ENCODE measurements around the gene UVRAG. TPM values are rescaled to one million over a fixed set of nuclear protein-coding genes. Genes with fewer than 3 reads are reported as not detected.

Gene UVRAG
- total RNA-seq, 1 experiment from 2014 or later: 29.5 TPM

DNA sequence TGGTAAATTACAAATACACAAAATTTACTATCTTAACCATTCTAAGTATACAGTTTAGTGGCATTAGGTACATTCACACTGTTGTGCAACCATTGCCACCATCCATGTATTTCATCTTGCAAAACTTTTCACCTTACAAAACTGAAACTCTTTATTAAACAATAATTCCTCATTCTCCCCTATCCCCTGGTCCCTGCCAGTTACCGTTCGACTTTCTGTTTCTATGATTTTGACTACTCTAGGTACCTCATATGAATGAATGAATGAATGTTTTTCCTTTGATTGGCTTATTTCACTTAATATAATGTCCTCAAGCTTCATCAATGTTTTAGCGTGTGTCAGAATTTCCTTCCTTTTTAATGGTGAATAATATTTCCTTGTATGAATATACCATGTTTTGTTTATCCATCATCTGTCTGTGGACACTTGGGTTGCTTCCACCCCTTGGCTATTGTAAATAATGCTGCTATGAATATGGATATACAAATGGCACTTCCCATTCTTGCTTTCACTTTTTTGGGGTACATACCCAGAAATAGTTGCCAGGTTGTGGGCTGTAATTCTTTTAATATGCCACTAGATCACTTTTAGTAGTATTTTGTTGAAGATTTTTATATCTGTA lies 93.0 kb downstream of the UVRAG start:
- Histone ChIP-seq H3K9me3 (ENCODE audit: control insufficient read depth, insufficient read depth, low read depth, low read length) (no peaks in the 10 kb centered on the region), H3K27me3 (ENCODE audit: control insufficient read depth, insufficient read depth, low read length) (no peaks in the 10 kb centered on the region), H3K36me3 (ENCODE audit: control insufficient read depth, insufficient read depth, low read length) (peaks cover 5% of the 10 kb centered on the region; the same call in 1 of the 2 replicates), H3K4me3 (ENCODE audit: low read depth in 2 of 2, low read length in 2 of 2) (no peak overlapping the region), H3K4me1 (ENCODE audit: control insufficient read depth, insufficient read depth, low read length) (no peaks in the 10 kb centered on the region), H3K27ac (ENCODE audit: low read length) (no peak overlapping the region)
- ChIA-PET CTCF (no interaction called here), POLR2A (no interaction called here)
- TF ChIP-seq POLR2AphosphoS5 (IDR thresholded peaks at IDR 0.05; ENCODE audit: low read depth, low read length): no peak
- no peak for TF ChIP-seq SIN3A (IDR thresholded peaks at IDR 0.05; ENCODE audit: borderline replicate concordance, insufficient read depth, low read depth, low read length)
- TF ChIP-seq, protein P1, sequence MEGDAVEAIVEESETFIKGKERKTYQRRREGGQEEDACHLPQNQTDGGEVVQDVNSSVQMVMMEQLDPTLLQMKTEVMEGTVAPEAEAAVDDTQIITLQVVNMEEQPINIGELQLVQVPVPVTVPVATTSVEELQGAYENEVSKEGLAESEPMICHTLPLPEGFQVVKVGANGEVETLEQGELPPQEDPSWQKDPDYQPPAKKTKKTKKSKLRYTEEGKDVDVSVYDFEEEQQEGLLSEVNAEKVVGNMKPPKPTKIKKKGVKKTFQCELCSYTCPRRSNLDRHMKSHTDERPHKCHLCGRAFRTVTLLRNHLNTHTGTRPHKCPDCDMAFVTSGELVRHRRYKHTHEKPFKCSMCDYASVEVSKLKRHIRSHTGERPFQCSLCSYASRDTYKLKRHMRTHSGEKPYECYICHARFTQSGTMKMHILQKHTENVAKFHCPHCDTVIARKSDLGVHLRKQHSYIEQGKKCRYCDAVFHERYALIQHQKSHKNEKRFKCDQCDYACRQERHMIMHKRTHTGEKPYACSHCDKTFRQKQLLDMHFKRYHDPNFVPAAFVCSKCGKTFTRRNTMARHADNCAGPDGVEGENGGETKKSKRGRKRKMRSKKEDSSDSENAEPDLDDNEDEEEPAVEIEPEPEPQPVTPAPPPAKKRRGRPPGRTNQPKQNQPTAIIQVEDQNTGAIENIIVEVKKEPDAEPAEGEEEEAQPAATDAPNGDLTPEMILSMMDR (IDR thresholded peaks at IDR 0.05): no peak
- TF ChIP-seq, protein P2, sequence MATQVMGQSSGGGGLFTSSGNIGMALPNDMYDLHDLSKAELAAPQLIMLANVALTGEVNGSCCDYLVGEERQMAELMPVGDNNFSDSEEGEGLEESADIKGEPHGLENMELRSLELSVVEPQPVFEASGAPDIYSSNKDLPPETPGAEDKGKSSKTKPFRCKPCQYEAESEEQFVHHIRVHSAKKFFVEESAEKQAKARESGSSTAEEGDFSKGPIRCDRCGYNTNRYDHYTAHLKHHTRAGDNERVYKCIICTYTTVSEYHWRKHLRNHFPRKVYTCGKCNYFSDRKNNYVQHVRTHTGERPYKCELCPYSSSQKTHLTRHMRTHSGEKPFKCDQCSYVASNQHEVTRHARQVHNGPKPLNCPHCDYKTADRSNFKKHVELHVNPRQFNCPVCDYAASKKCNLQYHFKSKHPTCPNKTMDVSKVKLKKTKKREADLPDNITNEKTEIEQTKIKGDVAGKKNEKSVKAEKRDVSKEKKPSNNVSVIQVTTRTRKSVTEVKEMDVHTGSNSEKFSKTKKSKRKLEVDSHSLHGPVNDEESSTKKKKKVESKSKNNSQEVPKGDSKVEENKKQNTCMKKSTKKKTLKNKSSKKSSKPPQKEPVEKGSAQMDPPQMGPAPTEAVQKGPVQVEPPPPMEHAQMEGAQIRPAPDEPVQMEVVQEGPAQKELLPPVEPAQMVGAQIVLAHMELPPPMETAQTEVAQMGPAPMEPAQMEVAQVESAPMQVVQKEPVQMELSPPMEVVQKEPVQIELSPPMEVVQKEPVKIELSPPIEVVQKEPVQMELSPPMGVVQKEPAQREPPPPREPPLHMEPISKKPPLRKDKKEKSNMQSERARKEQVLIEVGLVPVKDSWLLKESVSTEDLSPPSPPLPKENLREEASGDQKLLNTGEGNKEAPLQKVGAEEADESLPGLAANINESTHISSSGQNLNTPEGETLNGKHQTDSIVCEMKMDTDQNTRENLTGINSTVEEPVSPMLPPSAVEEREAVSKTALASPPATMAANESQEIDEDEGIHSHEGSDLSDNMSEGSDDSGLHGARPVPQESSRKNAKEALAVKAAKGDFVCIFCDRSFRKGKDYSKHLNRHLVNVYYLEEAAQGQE (IDR thresholded peaks at IDR 0.05; ENCODE audit: insufficient read depth in 1 of 2, low read depth in 2 of 2, low read length in 1 of 2): no peak
- TF ChIP-seq TCF7L2 (IDR thresholded peaks at IDR 0.05; ENCODE audit: low read depth, low read length): no peak
- no TSS peak for BruUV-seq (replicated peaks)
- no peak for ATAC-seq
- intact Hi-C loops (cut with micrococcal nuclease; ENCODE audit: unreplicated experiment) (loop anchor here (10.0 kb wide), 1 partner anchor 407 kb away; no protein-coding TSS in a partner anchor), in situ Hi-C loops (cut with HindIII; ENCODE audit: low pct_unique_long_range_greater_than_20kb, low sequenced_read_pairs) (no loop called here)
- no peak for DNase-seq (ENCODE audit: low read depth, low spot score)

DNA sequence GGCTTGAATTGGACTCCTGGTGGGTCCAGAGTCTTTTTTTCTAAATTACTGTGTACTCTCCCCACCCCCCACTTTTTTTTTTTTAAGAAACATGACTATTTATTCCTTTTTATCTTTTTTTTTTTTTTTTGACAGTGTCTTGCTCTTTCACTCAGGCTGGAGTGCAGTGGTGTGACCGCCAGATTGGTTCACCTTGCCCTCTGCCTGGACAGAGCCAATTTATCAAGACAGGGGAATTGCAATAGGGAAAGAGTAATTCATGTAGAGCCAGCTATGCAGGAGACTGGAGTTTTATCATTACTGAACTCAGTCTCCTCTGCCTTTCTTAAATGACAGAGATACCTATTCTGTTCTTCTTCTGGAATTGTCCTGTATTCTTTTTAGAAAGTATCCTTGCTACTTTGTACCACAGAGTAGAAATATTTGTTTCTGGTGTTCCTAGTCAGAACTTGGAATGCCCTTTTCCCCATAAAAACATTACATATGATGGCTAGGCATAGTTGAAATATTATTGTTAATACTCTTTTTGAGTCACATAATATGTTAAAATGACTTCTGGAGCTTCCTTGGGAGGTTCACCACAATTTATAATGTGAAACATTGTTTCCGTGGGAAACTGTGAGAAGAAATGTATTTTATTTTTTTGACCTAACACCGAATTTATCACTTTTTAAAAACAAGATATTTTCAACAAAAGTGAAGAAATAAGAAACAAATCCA lies 95.6 kb downstream of the UVRAG start:
- intact Hi-C loops (cut with micrococcal nuclease; ENCODE audit: unreplicated experiment) (no loop called here), in situ Hi-C loops (cut with HindIII; ENCODE audit: low pct_unique_long_range_greater_than_20kb, low sequenced_read_pairs) (no loop called here)
- CTCF ChIA-PET: no interaction called here
- Histone ChIP-seq H3K27me3 (ENCODE audit: control insufficient read depth, insufficient read depth, low read length) (no peaks in the 10 kb centered on the region), H3K9me3 (ENCODE audit: control insufficient read depth, insufficient read depth, low read depth, low read length) (no peaks in the 10 kb centered on the region), H3K4me3 (ENCODE audit: low read depth in 2 of 2, low read length in 2 of 2) (no peak overlapping the region), H3K36me3 (ENCODE audit: control insufficient read depth, insufficient read depth, low read length) (peaks cover 5% of the 10 kb centered on the region; the same call in 1 of the 2 replicates), H3K4me1 (ENCODE audit: control insufficient read depth, insufficient read depth, low read length) (no peaks in the 10 kb centered on the region), H3K27ac (ENCODE audit: low read length) (no peak overlapping the region)
- BruUV-seq (replicated peaks): no TSS peak
- ATAC-seq (no peak), DNase-seq (ENCODE audit: low read depth, low spot score) (no peak)
- POLR2A ChIA-PET: no interaction called here
- TF ChIP-seq, protein P1 (IDR thresholded peaks at IDR 0.05): no peak
- no peak for TF ChIP-seq TCF7L2 (IDR thresholded peaks at IDR 0.05; ENCODE audit: low read depth, low read length)
- TF ChIP-seq SIN3A (IDR thresholded peaks at IDR 0.05; ENCODE audit: borderline replicate concordance, insufficient read depth, low read depth, low read length): no peak
- TF ChIP-seq, protein P2 (IDR thresholded peaks at IDR 0.05; ENCODE audit: insufficient read depth in 1 of 2, low read depth in 2 of 2, low read length in 1 of 2): no peak
- no peak for TF ChIP-seq POLR2AphosphoS5 (IDR thresholded peaks at IDR 0.05; ENCODE audit: low read depth, low read length)

All from Panc1 (cell line).